Kidney glomerular epithelial cell (primary cell): ENCODE results near the gene SEC24C.
A peak's percentile ranks its signal among the peaks of the same experiment; 100 is the strongest.
"Not testable (repeated sequence)": the region's sequence is repeated elsewhere in the genome, so short reads cannot be mapped to it uniquely, and the experiment has no call there.

Experiments
- DNase-seq: peaks from one replicate; lab custom pipeline; 2025; lab: John Stamatoyannopoulos, UW

SEC24C gene

GRCh38 chr10:73743905-73744663 lies at the start of gene SEC24C:
TSS of gene SEC24C (plus strand) at chr10:73744372. CDS start at chr10:73746833, 2,461 bp downstream.
- peak; percentile 96 for DNase-seq

- not testable (repeated sequence) for DNase-seq
Measured at GRCh38 chr10:73695302-73695701, 48.9 kb upstream of the SEC24C start.

GRCh38 chr10:73697675-73698159 lies 46.5 kb upstream of the SEC24C start, which contains the start of gene AGAP5:
TSS of gene AGAP5 (minus strand) at chr10:73698109. CDS start at chr10:73697755, 354 bp downstream.
- DNase-seq, result not testable (repeated sequence)

GRCh38 chr10:73698819-73699218 lies 45.4 kb upstream of the SEC24C start:
- not testable (repeated sequence) for DNase-seq

- not testable (repeated sequence) for DNase-seq
Measured at GRCh38 chr10:73703924-73704323, 40.2 kb upstream of the SEC24C start.

GRCh38 chr10:73705506-73706072 lies 38.6 kb upstream of the SEC24C start:
- not testable (repeated sequence) for DNase-seq

GRCh38 chr10:73706488-73706887 lies 37.7 kb upstream of the SEC24C start:
- not testable (repeated sequence) for DNase-seq

- DNase-seq, result not testable (repeated sequence)
Measured at GRCh38 chr10:73707628-73708027, 36.5 kb upstream of the SEC24C start.

- not testable (repeated sequence) for DNase-seq
Measured at GRCh38 chr10:73708122-73708521, 36.0 kb upstream of the SEC24C start.

- not testable (repeated sequence) for DNase-seq
Measured at GRCh38 chr10:73711683-73712082, 32.5 kb upstream of the SEC24C start.

GRCh38 chr10:73713912-73714311 lies 30.3 kb upstream of the SEC24C start:
- DNase-seq, result not testable (repeated sequence)

GRCh38 chr10:73714483-73714882 lies 29.7 kb upstream of the SEC24C start:
- not testable (repeated sequence) for DNase-seq

GRCh38 chr10:73715179-73716156 lies 28.7 kb upstream of the SEC24C start:
- not testable (repeated sequence) for DNase-seq

- no peak for DNase-seq
Measured at GRCh38 chr10:73716251-73716650, 27.9 kb upstream of the SEC24C start.

- no peak for DNase-seq
Measured at GRCh38 chr10:73717556-73717955, 26.6 kb upstream of the SEC24C start.

- not testable (repeated sequence) for DNase-seq
Measured at GRCh38 chr10:73720561-73720960, 23.6 kb upstream of the SEC24C start.

GRCh38 chr10:73723516-73723915 lies 20.7 kb upstream of the SEC24C start:
- no peak for DNase-seq

- DNase-seq, result peak; percentile 62
Measured at GRCh38 chr10:73729781-73730152, 14.4 kb upstream of the SEC24C start.

GRCh38 chr10:73730153-73730906 lies 13.8 kb upstream of the SEC24C start:
- peak; percentile 82 for DNase-seq

- no peak for DNase-seq
Measured at GRCh38 chr10:73731588-73732375, 12.4 kb upstream of the SEC24C start.
